Activated CD8-positive, alpha-beta memory T cell treated with anti-CD3 and anti-CD28 coated beads, Interleukin-2, amount 50 U/mL, for 24 hours (primary cell): ENCODE results near the gene SLC25A3.
"Not testable (repeated sequence)": the region's sequence is repeated elsewhere in the genome, so short reads cannot be mapped to it uniquely, and the experiment has no call there.

Experiments used
- DNase-seq: peaks from one replicate; pipeline ENCODE4 v3.0.0-alpha.2; 2020; ENCODE audit errors: extremely low read depth

SLC25A3 gene

DNA sequence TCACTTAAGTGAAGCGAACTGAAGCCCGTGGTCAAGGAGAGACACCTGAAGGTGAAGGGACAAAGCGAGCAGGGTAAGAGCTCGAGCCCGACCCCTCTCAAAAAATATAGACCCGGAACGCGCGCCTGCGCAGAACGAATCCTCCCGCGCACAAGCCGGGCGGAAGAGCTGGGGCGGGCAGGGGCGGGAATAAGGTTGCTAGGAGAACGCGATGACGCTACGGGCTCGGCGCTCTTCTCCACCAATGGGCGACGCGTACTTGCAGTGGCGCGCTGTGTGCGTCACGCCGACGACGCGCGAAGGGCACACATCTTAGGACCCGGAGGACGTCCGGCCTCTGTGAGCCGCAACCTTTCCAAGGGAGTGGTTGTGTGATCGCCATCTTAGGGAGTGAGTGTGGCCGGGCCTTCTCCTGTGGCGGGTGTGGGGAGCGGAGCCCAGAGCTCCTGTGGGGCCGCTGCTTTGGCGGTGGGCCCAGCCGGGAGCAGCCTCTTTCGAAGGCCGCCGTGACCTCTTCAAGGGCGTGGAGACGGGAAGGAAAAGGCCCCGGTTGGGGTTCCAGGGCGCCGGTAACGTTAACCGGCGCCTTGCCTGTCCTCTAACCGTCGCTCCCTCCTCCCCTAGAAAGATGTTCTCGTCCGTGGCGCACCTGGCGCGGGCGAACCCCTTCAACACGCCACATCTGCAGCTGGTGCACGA lies at the start of gene SLC25A3:
Gene SLC25A3, plus strand, starts transcription at position 336 of the 699 bp plus-strand sequence. Its CDS starts 293 bp downstream, at position 629.
- peak; percentile 80 for DNase-seq

DNA sequence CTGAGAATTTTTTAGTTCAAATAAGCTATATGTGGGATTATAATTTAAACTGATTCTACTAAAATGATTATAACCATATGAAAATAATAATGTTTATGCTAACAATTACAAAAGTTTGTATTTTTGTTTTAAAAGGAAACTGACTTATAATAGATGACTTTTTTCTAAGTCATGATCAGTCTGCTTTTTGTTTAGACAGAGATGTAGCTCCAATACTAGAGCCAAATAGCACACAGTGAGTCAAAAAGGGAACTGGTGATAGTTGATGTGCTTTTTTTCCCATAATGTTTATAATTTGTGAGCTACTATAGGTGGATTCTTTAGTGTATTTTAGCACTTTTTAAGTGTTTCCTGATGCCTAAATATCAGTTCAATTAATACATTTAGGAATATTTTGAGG lies 49.8 kb upstream of the SLC25A3 start:
- no peak for DNase-seq

DNA sequence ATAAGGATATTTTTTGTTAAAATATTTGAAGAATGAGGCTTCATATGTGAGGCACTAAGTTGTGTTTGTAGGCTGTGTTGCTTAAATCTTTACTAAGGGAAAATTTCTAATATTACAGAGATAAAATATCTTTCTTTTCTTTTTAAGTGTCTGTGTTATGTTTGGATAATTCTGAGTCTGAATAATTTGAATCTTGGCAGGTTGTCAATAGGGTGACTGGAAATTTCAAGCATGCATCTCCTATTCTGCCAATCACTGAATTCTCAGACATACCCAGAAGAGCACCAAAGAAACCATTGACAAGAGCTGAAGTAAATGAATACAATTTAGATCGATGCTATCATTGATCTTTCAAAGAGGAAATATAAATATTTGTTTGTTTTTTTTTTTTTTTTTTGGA lies 48.7 kb upstream of the SLC25A3 start:
- DNase-seq = no peak

DNA sequence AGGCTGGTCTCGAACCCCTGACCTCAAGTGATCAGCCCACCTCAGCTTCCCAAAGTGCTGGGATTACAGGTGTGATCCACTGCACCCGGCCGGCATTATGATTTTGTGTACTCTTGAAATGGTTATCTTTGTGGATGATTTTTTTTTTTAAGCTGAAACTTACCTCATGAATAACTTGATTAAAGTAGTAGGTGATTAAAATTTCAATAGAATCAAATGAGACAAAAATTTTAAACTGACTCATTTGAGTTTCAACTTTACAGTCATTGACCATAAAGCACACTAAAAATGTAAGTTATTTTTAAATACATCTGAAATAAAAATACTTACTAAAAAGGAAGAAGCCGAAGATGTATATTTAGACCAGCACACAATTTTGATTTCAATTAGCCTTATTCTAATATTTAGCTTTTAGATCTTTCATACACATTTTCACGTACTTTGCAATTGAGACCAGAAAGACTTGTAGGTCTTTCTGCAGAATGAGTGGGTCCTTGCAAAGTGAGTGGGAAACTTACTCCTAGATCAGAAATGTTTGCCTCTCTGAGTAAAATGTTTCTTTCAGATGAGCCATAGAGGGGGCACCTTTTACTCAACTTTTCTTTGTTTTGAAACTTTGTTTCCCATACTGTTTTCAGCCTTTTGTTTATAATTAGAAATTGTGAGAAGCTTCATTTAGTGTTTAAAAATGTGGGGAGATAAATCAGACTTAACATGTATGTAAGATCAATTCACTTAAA lies 43.9 kb upstream of the SLC25A3 start:
- no peak for DNase-seq

DNA sequence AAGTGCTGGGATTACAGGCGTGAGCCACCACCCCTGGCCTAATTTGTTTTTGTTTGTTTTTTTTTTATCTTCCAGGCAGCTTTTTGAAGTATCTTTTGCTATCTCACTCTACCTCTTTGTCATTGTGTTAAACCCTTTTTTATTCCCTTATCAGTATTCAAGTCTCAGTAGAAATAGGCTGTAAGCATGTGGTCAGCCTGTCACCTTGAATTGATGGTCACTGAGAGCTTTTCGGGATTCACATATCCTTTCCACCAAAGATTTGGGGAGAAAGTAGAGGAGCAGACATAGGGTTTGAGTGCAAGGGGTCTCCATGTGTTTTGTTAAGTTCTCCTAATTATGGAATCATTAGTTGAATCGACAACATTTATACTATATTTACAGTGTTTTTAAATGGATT lies 41.7 kb upstream of the SLC25A3 start:
- DNase-seq = no peak

DNA sequence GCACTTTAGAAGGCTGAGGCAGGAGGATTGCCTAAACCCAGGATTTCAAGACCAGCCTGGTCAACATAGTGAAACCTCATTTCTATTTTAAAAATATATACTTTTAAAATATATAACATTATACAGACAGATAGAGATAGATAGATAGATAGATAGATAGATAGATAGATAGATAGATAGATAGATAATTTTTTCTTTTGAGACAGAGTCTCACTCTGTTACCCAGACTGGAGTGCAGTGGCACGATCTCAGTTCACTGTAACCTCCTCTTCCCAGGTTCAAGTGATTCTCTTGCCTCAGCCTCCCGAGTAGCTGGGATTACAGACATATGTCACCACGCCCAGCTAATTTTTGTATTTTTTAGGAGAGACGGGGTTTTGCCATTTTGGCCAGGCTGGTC lies 35.4 kb upstream of the SLC25A3 start:
- DNase-seq = not testable (repeated sequence)

- DNase-seq = no peak
Observed at GRCh38 chr12:98559666-98560065, 33.8 kb upstream of the SLC25A3 start.

GRCh38 chr12:98561846-98562245 lies 31.6 kb upstream of the SLC25A3 start:
- DNase-seq = no peak

GRCh38 chr12:98572010-98572409 lies 21.5 kb upstream of the SLC25A3 start:
- DNase-seq = no peak

GRCh38 chr12:98574110-98574509 lies 19.4 kb upstream of the SLC25A3 start:
- DNase-seq = no peak

GRCh38 chr12:98575013-98575412 lies 18.5 kb upstream of the SLC25A3 start:
- DNase-seq = no peak

- DNase-seq = not testable (repeated sequence)
Observed at GRCh38 chr12:98576795-98577194, 16.7 kb upstream of the SLC25A3 start.

DNA sequence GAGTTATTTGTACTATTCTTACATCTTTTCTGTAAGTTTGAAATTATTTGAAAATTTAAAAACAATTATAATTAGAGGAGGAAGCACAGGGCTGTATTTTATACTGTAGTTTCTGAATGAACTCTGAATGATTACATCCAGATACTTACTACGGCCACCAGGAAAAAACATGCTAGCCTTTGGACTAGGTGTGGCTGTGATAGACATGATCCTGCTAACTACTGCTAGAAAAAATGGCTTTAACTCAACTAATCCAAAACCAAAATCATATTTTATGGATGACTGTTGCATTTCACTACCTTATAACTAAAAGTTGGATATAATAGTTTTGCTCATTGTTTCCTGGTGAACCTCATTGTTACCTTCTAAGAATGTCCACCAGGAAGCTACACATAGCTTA lies 15.1 kb upstream of the SLC25A3 start:
- no peak for DNase-seq

- no peak for DNase-seq
Observed at GRCh38 chr12:98578821-98579220, 14.7 kb upstream of the SLC25A3 start.

GRCh38 chr12:98579347-98579746 lies 14.1 kb upstream of the SLC25A3 start:
- DNase-seq = no peak

DNA sequence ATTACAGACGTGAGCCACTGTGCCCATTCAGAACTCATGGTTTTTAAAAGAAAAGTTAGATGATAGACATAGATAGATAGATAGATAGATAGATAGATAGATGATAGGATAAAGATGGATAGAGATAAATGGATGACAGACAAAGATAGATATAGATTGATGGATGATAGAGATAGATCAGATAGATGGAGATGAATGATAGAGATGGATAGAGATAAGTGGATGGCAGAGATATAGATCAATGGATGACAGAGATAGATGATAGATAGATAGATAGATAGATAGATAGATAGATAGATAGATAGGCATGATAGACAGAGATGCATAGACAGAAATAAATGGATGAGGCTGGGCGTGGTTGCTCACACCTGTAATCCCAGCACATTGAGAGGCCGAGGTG lies 13.7 kb upstream of the SLC25A3 start:
- DNase-seq = no peak

DNA sequence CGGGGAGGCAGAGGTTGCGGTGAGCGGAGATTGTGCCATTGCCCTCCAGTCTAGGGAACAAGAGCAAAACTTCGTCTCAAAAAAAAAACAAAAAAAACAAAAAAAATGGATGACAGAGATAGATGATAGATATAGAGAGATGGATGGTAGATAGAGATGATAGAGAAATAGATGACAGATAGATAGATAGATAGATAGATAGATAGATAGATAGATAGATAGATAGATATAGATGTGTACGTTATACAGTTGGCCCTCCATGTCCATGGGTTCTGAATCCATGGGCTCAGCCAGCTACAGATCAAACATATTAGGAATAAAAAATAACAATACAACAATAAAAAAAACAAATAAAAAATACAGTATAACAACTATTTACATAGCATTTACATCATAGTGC lies 12.8 kb upstream of the SLC25A3 start:
- DNase-seq = no peak

GRCh38 chr12:98581101-98581500 lies 12.4 kb upstream of the SLC25A3 start:
- DNase-seq = no peak

GRCh38 chr12:98582093-98582492 lies 11.4 kb upstream of the SLC25A3 start:
- DNase-seq = no peak

DNA sequence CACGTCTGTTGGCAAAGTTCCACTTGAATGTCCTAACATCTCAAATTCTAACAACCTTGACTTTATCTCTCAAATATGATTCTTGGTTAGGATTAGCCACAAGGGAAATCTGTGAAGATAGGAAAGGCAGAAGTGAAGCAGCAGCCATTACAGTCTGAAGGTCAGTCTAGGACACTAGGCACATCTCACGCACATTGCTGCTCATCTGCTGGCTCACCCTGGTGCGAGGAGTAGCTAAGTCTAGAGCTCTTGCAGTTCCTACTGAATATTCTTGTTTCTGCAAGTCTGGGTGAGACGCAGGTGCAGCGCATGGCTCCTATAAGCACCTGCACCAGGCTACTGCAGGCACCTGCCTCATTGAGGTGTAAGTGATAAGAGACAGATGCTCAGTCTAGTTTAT lies 6.4 kb upstream of the SLC25A3 start:
- no peak for DNase-seq

DNA sequence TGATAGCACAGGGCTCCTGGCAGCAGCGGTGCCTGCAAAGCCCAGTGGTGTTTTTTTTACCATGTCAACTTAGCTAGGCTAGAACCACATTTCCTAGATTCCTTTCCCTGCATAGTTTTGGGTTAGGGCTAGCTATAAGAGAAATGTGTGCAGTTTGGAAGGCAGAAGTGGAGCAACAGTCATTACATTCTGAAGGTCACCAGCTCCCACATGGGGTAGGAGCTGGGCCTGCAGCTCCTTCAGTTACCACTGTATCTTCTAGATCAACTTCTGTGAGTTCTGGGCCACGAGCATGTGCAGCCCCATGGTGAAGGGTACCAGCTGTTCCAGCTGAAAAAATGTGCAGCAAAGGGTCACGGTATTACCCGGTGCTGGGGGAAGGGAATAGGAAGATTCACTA lies 2.3 kb upstream of the SLC25A3 start:
- DNase-seq = no peak

DNA sequence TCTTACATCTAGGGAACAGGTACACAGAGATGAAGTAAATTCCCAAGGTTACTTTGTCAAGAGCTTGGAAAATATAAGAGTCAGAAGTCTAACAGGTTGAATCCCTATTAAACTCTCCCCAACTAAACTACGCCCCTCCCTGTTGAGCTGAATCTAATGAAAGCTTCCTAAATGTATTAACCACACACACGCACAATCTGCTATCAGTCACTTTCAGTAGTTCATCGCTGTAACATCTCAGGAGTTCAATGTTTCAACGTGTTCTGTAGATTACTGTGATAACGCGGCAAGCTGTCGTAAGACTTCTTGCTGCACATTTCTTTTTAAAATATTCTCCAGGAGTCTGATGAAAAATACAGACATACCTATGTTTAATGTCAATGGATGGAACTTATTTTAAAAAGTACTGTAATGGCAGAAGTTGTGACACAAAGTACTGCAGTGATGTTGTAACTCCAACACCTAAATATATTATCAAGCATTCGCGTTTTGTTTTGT lies 612 bp upstream of the SLC25A3 start:
- DNase-seq = no peak
